PC-3 (cell line): ENCODE results near the gene DPH2. TPM values are rescaled to one million over a fixed set of nuclear protein-coding genes. Genes with fewer than 3 reads are reported as not detected.

Experiments
- ATAC-seq: fragments of 200-7000 bp; cut with Tn5 transposase; 2 replicates; pipeline ENCODE4 v1.9.1; 2020; ENCODE audit warnings: mild to moderate bottlenecking, moderate library complexity
- BruUV-seq: library from RNA; stranded (reverse); fragments of 400-500 nt; replicated peaks from 2 replicates; lab custom pipeline; 2021; lab: Mats Ljungman, UMichigan
- CTCF ChIA-PET: fragments of 300-600 bp; sonication (Branson Sonifier 250); formaldehyde crosslinking; loops from one replicate; lab custom pipeline; 2022; ENCODE audit warnings: antibody characterized with exemption; lab: Charles Lee
- POLR2A ChIA-PET: fragments of 300-600 bp; sonication (Branson Sonifier 250); formaldehyde crosslinking; loops from one replicate; lab custom pipeline; 2022; ENCODE audit warnings: antibody characterized with exemption; ENCODE audit not compliant: unreplicated experiment; lab: Charles Lee
- DNase-seq: peaks from one replicate; pipeline ENCODE4 v3.0.0-alpha.2; 2015
- H2AFZ ChIP-seq: fragments of 300-600 bp; sonication (generic); 2 replicates; pipeline ENCODE4 v1.6.0; 2016; ENCODE audit warnings: antibody characterized with exemption, low read length
- H3F3A ChIP-seq: fragments of 300-600 bp; sonication (generic); one replicate; pipeline ENCODE4 v1.6.0; 2017; ENCODE audit warnings: antibody characterized with exemption, low read length, control low read depth, mild to moderate bottlenecking; ENCODE audit not compliant: unreplicated experiment
- H3K27ac ChIP-seq: fragments of 300-600 bp; sonication (generic); 2 replicates; pipeline ENCODE4 v1.5.1; 2016; ENCODE audit warnings: mild to moderate bottlenecking, low read length
- H3K27me3 ChIP-seq: fragments of 300-600 bp; sonication (generic); 2 replicates; pipeline ENCODE4 v1.6.1; 2016; ENCODE audit warnings: low read length, mixed read lengths
- H3K36me3 ChIP-seq: fragments of 300-600 bp; sonication (generic); 2 replicates; pipeline ENCODE4 v1.6.1; 2016; ENCODE audit warnings: low read depth, mixed run types, low read length, mixed read lengths
- H3K4me1 ChIP-seq: fragments of 300-600 bp; sonication (generic); 2 replicates; pipeline ENCODE4 v1.5.1; 2016; ENCODE audit warnings: low read length; ENCODE audit not compliant: insufficient read depth
- H3K4me2 ChIP-seq: fragments of 300-600 bp; sonication (generic); 2 replicates; pipeline ENCODE4 v1.6.0; 2016; ENCODE audit warnings: low read length
- H3K4me3 ChIP-seq: fragments of 300-600 bp; sonication (generic); 2 replicates; pipeline ENCODE4 v1.5.1; 2016; ENCODE audit warnings: mild to moderate bottlenecking, low read length, mixed read lengths
- H3K79me2 ChIP-seq: fragments of 300-600 bp; sonication (generic); 2 replicates; pipeline ENCODE4 v1.6.1; 2017; ENCODE audit warnings: low read length, mixed read lengths
- H3K9ac ChIP-seq: fragments of 300-600 bp; sonication (generic); 2 replicates; pipeline ENCODE4 v1.6.0; 2016; ENCODE audit warnings: mild to moderate bottlenecking, low read length
- H3K9me2 ChIP-seq: fragments of 300-600 bp; sonication (generic); replicated peaks from 2 replicates; pipeline ENCODE4 v1.6.1; 2016; ENCODE audit warnings: mixed run types, low read length, mixed read lengths
- H3K9me3 ChIP-seq: fragments of 300-600 bp; sonication (generic); 2 replicates; pipeline ENCODE4 v1.6.1; 2016; ENCODE audit warnings: low read length, mixed read lengths
- H4K20me1 ChIP-seq: fragments of 300-600 bp; sonication (generic); 2 replicates; pipeline ENCODE4 v1.6.1; 2016; ENCODE audit warnings: low read length, mixed read lengths
- CTCF ChIP-seq: fragments of 300-600 bp; sonication (generic); conservative IDR thresholded peaks from 2 replicates; pipeline ENCODE4 v1.5.1; 2017; ENCODE audit warnings: antibody characterized with exemption, low read depth, mild to moderate bottlenecking, low read length
- EZH2 ChIP-seq: fragments of 300-600 bp; sonication (generic); IDR thresholded peaks from one replicate; pipeline ENCODE4 v1.6.1; 2017; ENCODE audit warnings: antibody characterized with exemption, mild to moderate bottlenecking, low read length; ENCODE audit not compliant: unreplicated experiment
- EZH2phosphoT487 ChIP-seq: fragments of 300-600 bp; sonication (generic); IDR thresholded peaks from 2 replicates; pipeline ENCODE4 v1.6.1; 2018; ENCODE audit warnings: mild to moderate bottlenecking, antibody characterized with exemption, low read length, borderline replicate concordance
- intact Hi-C: fragments of 100-400 bp; cut with micrococcal nuclease; formaldehyde crosslinking; loops from 2 replicates; pipeline ENCODE4 v1.9.0; 2023
- total RNA-seq: library from RNA; depleted of rRNA; stranded (reverse); fragments of >200 nt; gene quantifications from 2 replicates; pipeline ENCODE4 v1.2.3, GENCODE V29; 2014

The DPH2 gene
- total RNA-seq, 1 experiment from 2014 or later = 46.3 TPM

- ATAC-seq (no peak), DNase-seq (no peak)
- intact Hi-C loops = no loop called here
- no peak for TF ChIP-seq EZH2
- no peak for TF ChIP-seq EZH2phosphoT487
- TF ChIP-seq CTCF = no peak
- no peak overlapping the region for H3K27ac ChIP-seq
- H3K4me2 ChIP-seq = no peak overlapping the region
- BruUV-seq = no TSS peak
- peaks cover 13% of the 10 kb centered on the region for H3K79me2 ChIP-seq
- no peak overlapping the region for H2AFZ ChIP-seq
- no peak overlapping the region for H3K9ac ChIP-seq
- no peaks in the 10 kb centered on the region for H3K27me3 ChIP-seq
- ChIA-PET CTCF (no interaction called here), POLR2A (no interaction called here)
- no peaks in the 10 kb centered on the region for H3K9me3 ChIP-seq
- no peaks in the 10 kb centered on the region for H4K20me1 ChIP-seq
- H3K4me3 ChIP-seq = no peak overlapping the region
- H3F3A ChIP-seq = no peaks in the 10 kb centered on the region
- H3K4me1 ChIP-seq = no peaks in the 10 kb centered on the region
- no peaks in the 10 kb centered on the region for H3K9me2 ChIP-seq
- H3K36me3 ChIP-seq = peaks cover 8% of the 10 kb centered on the region; the same call in 1 of the 2 replicates
These were observed 11.2 kb upstream of the DPH2 start for GRCh38 chr1:43958351-43959255.

GRCh38 chr1:43960798-43961197, 9.0 kb upstream of the DPH2 start:
- H3K27ac ChIP-seq = no peak overlapping the region
- H3K36me3 ChIP-seq = peaks cover 8% of the 10 kb centered on the region; the same call in 1 of the 2 replicates
- intact Hi-C loops = no loop called here
- H3F3A ChIP-seq = no peaks in the 10 kb centered on the region
- BruUV-seq = no TSS peak
- no peaks in the 10 kb centered on the region for H3K27me3 ChIP-seq
- DNase-seq (no peak), ATAC-seq (no peak)
- H3K4me2 ChIP-seq = no peak overlapping the region
- H3K9me2 ChIP-seq = no peaks in the 10 kb centered on the region
- H3K9me3 ChIP-seq = no peaks in the 10 kb centered on the region
- ChIA-PET CTCF (no interaction called here), POLR2A (no interaction called here)
- H2AFZ ChIP-seq = no peak overlapping the region
- H3K79me2 ChIP-seq = no peaks in the 10 kb centered on the region
- no peak overlapping the region for H3K9ac ChIP-seq
- TF ChIP-seq EZH2 (no peak), EZH2phosphoT487 (no peak), CTCF (no peak)
- H3K4me3 ChIP-seq = no peak overlapping the region
- no peaks in the 10 kb centered on the region for H3K4me1 ChIP-seq
- H4K20me1 ChIP-seq = no peaks in the 10 kb centered on the region

- ATAC-seq = no peak
- TF ChIP-seq EZH2phosphoT487 (no peak), CTCF (no peak), EZH2 (no peak)
- Histone ChIP-seq H3K9me2 (no peaks in the 10 kb centered on the region), H3K9ac (no peak overlapping the region), H3K9me3 (no peaks in the 10 kb centered on the region), H3K27ac (no peak overlapping the region), H3K79me2 (no peaks in the 10 kb centered on the region), H3K4me3 (no peak overlapping the region), H3K36me3 (peaks cover 8% of the 10 kb centered on the region; the same call in 1 of the 2 replicates), H3K4me1 (no peaks in the 10 kb centered on the region), H3K4me2 (no peak overlapping the region), H4K20me1 (no peaks in the 10 kb centered on the region), H3K27me3 (no peaks in the 10 kb centered on the region), H3F3A (no peaks in the 10 kb centered on the region), H2AFZ (no peak overlapping the region)
- intact Hi-C loops = no loop called here
- ChIA-PET POLR2A (no interaction called here), CTCF (no interaction called here)
- no TSS peak for BruUV-seq
- no peak for DNase-seq
These were observed 8.1 kb upstream of the DPH2 start for GRCh38 chr1:43961692-43962091.
